ENCODE measurements around the gene TDRD7.
"Not testable (repeated sequence)": the region's sequence is repeated elsewhere in the genome, so short reads cannot be mapped to it uniquely, and the experiment has no call there.

TDRD7 gene

DNA sequence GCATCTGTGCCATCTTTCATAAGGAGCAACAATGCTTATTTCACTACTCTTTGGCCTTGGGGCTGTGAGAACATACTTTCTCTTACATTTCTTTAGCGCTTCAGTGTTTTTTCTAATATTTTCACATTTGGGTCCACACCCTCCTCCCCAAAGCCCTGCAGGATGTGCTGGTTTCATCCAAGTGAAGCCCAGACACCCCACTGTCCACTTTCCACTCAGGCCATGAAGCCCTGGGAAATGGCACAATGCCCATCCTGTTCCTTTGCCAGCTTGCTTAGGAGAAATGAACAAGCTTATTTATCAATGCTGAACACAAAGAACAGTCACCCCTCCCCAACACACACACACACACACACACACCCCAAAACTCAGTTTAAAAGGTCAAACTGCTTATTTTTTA lies 72.2 kb downstream of the TDRD7 start:
- no peak for DNase-seq

DNA sequence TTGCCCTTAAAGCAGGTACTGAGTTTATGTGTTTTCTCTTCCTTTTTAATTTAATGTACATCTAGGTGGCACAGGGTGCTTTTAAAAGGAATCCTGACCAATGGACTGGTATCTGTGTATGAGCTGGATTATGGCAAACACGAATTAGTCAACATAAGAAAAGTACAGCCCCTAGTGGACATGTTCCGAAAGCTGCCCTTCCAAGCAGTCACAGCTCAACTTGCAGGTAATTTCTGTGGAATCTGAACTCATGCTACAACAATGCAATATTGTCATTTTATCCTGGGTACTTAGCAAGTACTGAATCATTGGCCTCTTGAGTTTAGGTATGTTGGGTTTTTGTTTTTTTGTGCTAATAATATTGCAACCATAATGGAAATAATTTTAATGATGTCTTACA lies 75.2 kb downstream of the TDRD7 start:
- no peak for DNase-seq

DNA sequence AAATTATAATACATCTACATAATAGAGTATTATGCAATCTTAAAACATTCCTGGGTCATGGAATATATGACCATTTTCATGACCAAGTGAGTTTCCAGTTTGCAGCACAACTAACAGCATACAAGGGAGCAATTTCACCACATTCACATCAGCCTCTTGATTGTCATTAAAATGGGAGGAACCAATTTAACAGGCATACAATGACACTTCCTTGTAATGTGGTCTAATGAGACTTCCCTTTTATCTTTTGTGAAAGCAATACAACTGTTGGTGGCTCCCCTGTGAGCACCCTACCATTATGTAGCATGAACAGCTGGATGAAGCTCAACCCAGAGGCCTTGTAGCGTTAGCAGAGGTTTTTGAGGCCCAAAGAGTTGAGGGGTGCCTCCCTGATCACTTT lies 76.0 kb downstream of the TDRD7 start:
- no peak for DNase-seq

DNA sequence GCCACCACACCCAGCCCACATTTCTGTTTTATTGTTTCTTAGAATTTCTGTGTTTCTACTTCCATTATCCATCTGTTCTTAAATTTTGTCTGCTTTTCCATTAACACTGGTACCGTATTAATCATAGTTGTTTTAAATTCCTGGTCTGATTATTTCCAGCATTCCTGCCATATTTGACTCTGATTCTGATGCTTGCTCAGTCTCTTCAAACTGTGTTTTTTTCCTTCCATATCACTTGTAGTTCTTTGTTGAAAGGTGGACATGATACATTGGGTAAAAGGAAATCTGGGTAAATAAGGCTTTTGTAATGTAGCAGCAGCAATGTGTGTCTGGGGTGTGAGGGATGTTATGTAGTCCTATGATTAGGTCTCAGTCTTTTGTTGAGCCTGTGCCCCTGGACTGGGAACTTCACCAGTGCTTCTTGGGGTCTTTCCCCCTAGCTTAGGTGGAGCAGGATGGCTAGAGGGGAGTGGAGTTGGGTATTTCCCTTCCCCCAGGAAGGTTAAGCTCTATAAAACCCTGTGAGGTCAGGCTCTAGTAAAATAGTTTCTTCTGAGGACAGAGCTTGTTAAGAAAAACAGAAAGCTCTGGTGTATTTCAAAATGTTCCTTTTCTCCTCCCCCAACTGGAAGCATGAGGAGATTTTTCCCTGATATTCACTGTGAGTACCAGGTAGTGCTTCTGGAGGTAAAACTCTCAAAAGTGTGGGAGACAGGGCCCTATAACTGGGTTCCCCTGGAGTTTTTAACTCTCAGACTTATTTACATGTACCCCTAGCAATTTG lies 79.5 kb downstream of the TDRD7 start:
- no peak for DNase-seq

DNA sequence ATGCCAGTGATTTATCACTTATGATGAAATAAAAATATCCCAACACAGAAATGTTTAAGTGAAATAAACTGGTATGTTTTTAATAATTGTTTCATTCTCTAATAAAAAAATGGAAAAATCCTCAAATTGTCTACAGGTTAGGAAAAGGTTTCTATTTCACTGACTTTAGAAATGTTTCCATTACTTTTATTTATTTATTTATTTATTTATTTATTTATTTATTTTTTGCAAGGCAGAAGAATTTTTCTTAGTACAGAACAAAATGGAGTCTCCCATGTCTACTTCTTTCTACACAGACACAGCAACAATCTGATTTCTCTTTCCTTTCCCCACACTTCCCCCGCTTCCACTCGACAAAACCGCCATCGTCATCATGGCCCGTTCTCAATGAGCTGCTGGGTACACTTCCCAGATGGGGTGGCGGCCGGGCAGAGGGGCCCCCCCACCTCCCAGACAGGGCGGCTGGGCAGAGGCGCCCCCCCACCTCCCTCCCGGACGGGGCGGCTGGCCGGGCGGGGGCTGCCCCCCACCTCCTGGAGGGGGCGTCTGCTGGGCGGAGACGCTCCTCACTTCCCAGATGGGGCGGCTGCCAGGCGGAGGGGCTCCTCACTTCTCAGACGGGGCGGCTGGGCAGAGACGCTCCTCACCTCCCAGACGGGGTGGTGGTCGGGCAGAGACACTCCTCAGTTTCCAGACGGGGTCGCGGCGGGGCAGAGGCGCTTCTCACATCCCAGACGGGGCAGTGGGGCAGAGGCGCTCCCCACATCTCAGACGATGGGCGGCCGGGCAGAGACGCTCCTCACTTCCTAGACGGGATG lies 85.9 kb downstream of the TDRD7 start:
- DNase-seq, result not testable (repeated sequence)

DNA sequence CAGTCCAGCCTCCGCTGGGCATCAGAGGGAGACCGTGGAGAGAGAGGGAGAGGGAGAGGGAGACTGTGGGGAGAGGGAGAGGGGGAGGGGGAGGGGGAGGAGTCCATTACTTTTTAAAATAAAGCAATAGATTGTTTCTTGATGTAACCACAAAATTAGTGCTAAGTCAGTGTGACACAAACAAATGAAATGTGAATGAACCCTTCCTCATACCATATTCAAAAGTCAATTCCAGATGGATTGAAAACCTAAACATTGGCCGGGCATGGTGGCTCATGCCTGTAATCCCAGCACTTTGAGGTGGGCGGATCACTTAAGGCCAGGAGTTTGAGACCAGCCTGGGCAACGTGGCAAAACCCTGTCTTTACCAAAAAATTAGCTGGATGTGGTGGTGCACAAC lies 87.0 kb downstream of the TDRD7 start:
- not testable (repeated sequence) for DNase-seq

DNA sequence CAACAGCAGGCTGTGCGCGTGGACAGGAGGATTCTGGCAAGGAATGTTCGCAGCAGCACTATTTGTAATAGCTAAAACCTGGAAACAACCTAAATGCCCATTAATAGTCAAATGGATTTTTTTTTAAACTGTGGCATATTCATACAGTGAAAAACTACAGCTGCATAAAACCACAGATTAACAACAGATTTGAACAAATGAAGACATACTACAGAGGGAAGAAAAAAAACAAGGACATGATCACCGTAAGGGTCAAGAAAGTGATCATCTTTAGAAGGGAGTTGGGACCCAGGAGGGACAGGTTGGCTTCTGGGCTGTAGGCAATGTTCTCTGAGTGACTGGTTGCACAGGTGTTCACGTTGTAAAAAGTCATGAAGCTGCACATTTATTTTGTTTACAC lies 88.4 kb downstream of the TDRD7 start:
- DNase-seq, result no peak

DNA sequence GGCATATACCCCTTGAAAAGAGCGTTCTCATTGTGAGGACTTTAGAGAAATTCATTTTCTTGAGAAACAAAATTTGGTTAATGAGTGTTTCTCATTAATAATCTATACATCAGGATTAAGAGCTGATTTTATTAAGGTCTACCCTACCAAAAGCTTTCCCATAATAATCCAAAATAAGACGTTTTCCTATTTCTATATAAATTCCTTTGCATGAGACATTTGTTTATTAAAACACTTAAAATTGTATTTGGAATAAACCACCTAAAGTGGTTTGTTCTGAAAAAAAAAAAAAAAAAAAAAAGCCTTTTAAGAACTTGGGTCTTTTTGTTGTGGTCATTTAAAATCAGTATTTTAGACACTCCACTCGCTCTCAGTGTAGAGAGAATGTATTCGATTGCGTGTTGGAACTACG lies 88.9 kb downstream of the TDRD7 start:
- DNase-seq, result no peak

DNA sequence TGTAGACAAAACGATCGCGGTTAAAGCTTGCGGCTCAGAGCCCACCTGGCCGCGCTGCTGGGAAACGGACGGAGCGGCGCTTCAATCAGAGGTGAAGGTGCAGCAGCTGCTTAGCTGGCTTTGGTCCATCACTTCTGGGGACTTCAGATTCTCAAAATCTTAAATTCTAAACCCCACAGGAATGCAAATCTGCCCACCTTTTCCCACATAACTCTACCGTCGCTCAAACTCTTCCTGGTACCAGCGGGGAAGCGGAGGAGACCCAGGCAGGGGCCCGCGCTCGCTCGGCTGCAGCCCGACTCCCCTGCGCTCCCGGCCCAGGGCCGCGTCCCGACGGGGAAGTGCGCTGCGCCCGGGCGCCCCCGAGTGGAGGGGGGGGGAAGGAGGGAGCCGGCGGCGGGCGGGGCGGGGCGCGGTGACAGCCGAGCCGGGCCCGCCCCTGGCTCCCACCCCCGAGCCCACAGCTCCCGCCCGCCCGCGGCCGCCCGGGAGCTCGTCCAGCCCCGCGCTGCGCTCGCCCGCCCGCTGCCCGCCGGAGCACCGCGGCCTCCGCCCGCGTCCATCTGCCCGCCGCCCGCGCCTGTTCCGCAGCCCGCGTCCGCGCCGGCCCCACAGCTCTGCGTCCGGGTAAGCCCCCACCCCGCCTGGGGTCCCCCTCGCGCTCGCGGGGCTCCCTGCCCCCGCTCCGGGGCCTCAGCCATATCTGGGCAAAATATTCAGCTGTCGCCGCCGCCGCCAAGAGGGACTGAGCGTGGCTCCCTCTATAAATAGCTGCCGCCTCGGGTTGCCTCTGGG lies 89.5 kb downstream of the TDRD7 start, which contains the start of gene TMOD1:
TMOD1 (plus strand) TSS at position 490 of the 795 bp plus-strand sequence. CDS start 22,523 bp downstream, outside the sequence.
- peak; percentile 69 for DNase-seq

DNA sequence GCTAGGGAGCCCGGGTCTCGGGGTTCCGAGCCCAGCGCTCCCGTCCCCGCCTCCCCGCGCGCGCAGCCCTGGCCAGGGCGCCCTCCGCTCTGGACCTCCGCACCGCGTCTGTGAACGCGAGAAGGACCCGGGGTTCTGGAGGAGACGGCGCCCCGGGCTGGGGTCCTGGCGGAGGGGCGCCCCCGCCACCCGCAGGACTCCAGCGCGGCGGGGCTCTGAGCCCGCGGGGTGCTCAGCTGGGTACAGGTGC lies 90.0 kb downstream of the TDRD7 start:
- DNase-seq, result no peak

DNA sequence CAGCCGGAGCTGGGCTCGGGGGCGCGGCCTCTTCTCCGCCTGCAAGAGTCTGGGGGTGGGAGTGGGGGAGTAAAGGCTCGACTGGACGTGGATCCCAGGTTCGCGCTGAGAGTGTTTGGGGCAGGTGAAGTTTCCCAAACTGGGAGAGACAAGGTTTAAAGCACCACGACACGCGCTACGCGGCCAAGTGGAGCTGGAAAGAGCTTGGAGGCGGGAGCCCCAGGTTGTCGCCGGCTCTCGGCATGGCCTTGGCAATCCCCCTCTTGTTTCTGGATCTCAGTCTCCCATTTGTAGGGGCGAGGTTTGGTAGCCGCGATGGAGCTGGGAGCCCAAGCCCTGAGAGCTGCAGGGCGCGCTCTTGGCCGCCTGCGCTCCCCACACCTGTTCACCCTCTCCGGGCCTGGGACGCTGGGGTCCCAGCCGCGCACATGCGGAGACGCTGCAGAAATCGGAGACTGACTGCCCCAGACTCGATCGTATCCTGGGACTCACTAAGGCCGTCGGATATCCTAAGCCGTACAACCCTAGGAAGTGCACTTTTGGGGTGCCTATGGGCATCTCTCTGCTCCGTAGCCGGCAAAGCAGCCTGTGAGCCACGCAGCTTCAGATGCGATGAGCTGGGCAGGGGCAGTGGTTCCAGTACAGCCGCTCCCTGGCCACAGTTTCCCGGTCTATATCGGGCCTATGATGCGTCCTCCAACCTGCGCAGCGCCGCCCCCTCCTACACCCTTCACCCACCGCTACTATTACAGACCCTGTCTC lies 90.5 kb downstream of the TDRD7 start:
- DNase-seq, result no peak

DNA sequence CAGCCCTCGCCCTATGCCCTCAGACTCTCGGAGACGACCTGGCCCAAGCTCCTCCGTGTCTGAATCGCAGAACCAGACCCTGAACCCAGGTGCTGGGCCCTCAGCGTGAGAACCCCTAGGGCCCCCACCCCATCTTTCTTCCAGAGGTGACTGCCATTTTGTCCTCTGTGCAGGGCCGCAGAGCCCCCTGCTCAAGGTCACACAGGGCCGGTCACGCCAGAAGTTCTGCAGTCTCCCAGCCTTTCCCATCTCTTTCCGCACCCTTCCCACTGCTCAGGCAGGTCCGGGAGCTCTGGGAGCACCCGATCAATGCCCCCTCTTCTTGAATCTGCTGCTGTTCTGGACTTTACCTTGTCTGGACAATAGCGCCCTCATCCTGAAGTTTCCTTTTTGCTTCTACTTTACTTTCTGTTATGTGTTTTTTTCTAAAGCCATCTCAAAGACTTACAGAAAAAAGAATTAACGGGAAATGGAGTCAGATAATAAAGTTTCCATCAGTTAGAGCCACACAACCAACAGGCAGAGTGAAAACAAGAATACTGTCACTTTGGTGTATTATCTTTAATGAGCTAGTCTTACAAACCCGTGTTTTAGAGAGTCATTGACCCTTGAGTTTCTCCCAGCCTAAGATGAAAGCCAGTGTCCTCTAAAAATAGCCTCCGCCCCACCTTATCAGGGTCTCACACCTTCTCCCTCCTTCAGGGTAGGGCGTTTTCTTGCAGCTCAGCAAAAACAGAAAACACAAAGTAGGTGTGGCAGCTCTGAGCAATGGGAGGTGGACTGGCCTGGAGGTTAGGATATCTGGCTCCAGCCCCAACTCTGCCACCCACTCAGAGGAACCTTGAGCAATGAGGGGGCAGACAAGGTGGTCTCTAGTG lies 91.3 kb downstream of the TDRD7 start:
- no peak for DNase-seq

DNA sequence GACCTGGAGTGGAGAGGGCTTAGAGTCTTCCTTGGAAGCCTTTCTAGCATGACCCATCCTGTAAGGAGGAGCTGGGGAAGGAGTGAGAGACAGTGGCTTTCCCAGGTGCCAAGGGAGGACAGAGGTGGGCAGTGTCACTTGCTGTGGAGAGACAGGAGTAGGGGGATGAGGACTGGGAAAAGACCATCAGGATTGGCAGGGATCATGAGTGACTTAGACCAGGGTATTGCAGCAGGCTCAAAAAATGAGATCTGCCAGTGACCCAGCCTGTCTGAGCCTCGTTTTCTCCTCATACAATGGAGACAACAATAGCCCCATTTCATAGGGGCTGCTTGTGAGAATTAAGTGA lies 91.9 kb downstream of the TDRD7 start:
- DNase-seq, result no peak

DNA sequence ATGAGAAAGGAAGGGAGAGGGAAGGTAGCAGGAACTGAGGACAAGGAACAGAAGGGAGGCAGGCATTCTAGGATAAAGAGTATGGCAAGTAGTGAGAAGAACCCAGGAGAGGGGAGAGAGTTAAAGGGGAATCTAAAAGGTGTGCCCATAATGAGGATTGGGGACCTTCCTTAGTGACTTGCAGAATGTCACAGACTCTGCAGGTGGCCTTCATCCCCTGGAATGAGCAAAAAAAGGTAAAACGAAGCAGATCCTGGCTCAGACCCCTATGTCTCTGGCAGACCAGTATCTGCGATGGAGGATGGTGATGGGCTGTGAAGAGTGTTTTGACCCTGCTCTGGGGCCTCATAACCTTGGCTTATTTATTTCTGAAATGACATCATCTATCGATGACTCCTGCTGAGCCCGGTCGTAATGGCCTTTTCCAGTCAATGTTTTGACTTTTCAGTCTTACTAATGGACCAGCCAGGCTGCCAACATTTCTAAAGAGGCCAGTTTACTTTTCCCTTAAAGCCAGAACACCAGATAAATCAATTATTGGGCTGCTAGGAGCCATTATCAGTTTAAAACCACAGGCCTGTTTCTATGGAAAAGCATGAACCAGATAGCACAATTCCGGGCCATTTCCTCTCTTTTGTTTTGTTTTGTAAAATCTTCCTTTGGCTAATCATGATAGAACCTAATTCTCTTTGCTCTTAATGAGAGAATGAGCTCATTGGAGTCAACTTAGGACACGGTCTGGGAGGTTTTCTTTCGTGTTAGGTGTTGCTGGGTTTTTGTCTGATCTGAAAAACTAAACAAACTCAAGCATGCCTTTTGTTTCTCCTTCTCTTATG lies 92.7 kb downstream of the TDRD7 start:
- DNase-seq, result no peak

DNA sequence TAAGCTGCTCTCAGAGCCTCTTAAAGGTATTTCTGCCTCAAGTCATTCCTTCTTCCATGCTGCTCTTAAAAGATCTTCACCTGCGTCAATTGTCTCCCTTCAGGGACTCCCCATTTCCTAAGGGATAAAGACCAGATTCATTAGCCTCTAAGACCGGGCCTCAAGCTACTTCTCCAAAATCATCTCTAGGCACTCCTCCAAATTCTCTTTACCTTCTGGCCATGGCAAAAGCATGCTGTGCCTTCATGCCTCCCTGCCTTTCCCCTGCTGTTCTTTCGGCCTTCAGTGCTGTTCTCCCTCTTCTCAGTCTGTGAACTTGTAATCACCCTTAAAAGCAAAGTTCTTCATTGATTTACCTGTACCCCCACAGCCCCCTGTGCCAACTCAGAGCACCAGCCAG lies 93.9 kb downstream of the TDRD7 start:
- DNase-seq, result no peak

DNA sequence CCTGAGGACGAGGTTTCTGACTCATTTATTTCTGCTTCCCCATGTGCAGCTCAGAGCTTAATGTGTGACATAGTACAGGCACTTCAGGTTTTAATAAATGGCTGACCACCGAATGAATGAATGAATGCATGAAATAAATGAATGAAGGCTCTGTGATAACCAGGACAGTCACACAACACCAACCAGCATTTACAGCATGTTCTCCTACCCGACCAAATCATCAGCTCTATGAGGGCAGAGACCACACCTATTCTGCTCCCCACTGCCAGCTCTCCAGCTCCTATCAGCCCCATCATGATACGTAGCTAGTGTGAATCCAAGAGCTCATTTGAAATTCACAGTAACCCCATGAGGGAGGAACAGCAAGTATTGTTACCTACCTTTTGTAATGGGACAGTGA lies 94.4 kb downstream of the TDRD7 start:
- no peak for DNase-seq

DNA sequence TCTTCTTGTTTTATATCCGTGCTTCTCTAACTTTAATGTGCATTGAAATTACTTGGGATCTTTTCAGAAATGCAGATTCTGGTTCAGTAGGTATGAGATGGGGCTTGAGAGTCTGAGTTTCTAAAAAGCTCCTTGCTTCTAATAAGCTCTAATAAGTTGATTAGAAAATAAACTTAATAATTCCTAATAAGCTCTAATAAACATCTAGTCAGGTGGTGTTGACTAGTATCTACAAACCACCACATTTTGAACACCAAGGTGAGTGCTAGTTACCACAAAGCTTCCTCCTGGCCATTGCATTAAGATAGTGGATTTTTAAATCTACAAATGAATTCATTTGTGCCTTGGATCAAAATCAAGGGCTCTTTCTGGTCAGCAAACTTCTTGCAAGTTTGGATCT lies 94.9 kb downstream of the TDRD7 start:
- no peak for DNase-seq

DNA sequence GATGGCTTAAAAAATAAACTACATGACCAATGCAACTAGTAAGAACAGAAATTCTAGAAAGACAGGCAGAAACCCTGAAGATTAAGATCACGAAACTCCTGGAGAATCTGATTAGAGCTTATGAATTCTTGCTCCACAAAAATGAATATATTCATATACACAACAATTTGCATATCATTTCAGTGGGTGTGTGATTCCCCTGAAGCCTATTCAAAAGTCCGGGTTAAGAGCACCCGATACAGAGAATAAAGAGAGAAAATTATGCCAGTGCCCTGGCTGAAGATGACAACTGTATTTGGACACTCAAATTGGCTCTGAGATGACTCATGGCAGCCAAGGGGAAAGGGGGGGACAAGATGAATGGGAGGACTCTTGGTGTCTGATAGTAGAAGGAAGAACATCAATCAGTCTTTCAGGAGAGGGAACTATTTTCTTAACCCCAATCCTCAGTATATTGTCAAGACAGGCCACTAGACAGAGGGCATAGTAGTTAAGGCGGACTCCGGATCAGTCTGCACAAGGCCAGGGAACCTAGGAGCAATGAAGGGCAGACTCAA lies 95.6 kb downstream of the TDRD7 start:
- DNase-seq, result no peak

DNA sequence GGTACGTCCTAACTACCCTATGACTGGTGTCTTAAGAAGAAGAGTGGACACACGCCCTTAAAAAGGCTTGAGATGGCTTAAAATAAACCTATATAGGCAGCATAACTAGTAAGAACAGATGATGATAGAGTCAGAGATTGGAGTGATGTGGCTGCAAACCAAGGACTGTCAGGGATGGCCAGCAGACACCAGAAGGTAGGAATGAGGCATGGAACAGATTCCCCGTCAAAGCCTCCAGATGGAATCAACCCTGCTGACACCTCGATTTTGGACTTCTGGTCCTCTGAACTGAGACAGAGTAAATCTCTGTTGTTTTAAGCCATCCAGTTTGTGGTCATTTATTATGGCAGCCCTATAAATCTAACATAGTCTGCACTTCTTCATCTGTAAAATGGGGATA lies 97.0 kb downstream of the TDRD7 start:
- DNase-seq, result no peak

DNA sequence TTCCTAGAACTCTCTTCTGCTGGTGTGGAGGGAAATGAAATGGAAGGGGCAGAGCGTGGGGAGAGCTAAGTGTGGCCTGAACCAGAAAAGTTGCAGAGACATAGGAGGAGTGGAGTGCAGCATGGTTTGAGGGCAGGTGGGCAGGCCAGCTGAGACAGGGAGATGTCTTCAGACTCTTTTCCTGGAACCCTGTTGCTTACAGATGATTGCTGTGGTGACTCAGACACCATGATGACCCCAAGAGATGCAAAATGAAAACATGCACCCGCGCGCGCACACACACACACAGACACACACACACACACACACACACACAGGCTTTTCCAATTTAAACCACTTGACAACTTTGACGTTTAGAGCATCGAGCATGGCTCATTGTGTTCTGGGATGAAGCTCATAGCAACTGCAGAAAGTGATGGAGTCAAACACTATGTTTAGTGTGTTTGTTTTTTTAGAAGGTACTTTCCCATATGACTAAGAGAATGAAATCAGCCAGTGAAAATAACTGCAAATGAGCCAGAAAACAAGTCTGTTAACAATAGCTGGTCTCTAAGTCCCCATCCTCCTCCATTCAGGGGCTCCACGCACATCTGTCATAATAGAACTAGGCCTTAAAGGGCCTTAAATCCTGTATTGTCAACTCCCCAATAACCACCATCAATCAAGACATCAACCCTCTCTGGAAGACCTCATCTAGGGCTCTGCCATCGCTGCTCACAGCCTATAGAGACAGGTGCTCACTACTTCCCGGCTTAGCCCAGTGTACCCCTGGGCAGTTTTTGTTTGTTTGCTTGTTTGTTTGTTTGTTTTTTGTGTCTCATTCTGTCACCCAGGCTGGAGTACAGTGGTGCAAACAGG lies 99.1 kb downstream of the TDRD7 start:
- no peak for DNase-seq

Data from NCI-H2171 (cell line).